Caco-2 (cell line): ENCODE data around the gene OR5H14. TPM values are rescaled to one million over a fixed set of nuclear protein-coding genes. Genes with fewer than 3 reads are reported as not detected.

Experiments used
- BruUV-seq: library from RNA; stranded (reverse); fragments of 400-500 nt; replicated peaks from 2 replicates; lab custom pipeline; 2021; lab: Mats Ljungman, UMichigan
- CTCF ChIA-PET: fragments of 300-600 bp; sonication (Branson Sonifier 250); formaldehyde crosslinking; loops from one replicate; lab custom pipeline; 2022; ENCODE audit warnings: antibody characterized with exemption; lab: Charles Lee
- POLR2A ChIA-PET: fragments of 300-600 bp; sonication (Branson Sonifier 250); formaldehyde crosslinking; loops from one replicate; lab custom pipeline; 2022; ENCODE audit warnings: antibody characterized with exemption; lab: Charles Lee
- DNase-seq, 2 experiments: peaks; one replicate each; pipeline versions ENCODE4 v3.0.0 to v3.0.0-alpha.2; 2020 to 2022
- H3K27me3 ChIP-seq: replicated peaks from 2 replicates; pipeline ENCODE4 v1.6.0; 2011; ENCODE audit warnings: low read length; ENCODE audit not compliant: control insufficient read depth, insufficient read depth
- H3K36me3 ChIP-seq: 2 replicates; pipeline ENCODE4 v1.5.1; 2011; ENCODE audit warnings: low read length; ENCODE audit not compliant: control insufficient read depth, insufficient read depth
- H3K4me1 ChIP-seq: fragments of 250-450 bp; sonication (Bioruptor Pico); 2 replicates; pipeline ENCODE4 v1.5.1; 2020; ENCODE audit warnings: mild to moderate bottlenecking
- H3K4me3 ChIP-seq: 2 replicates; pipeline ENCODE4 v1.5.1; 2011; ENCODE audit warnings: low read depth, mild to moderate bottlenecking, control low read depth, low read length
- H3K9me3 ChIP-seq: fragments of 250-450 bp; sonication (Bioruptor Pico); 2 replicates; pipeline ENCODE4 v1.5.1; 2020; ENCODE audit warnings: mild to moderate bottlenecking, moderate library complexity
- H3K27ac Mint-ChIP-seq: one replicate; pipeline ENCODE4 v1.8.0; 2022; ENCODE audit warnings: mixed read lengths; ENCODE audit not compliant: unreplicated experiment
- H3K27me3 Mint-ChIP-seq: one replicate; pipeline ENCODE4 v1.8.0; 2022; ENCODE audit warnings: mixed read lengths; ENCODE audit not compliant: insufficient read depth, unreplicated experiment
- H3K36me3 Mint-ChIP-seq: one replicate; pipeline ENCODE4 v1.8.0; 2022; ENCODE audit warnings: mild to moderate bottlenecking, mixed read lengths; ENCODE audit not compliant: insufficient read depth, unreplicated experiment
- H3K4me1 Mint-ChIP-seq: one replicate; pipeline ENCODE4 v1.8.0; 2022; ENCODE audit warnings: low read depth, mixed read lengths; ENCODE audit not compliant: unreplicated experiment
- H3K4me3 Mint-ChIP-seq: one replicate; pipeline ENCODE4 v1.8.0; 2022; ENCODE audit warnings: mild to moderate bottlenecking, moderate library complexity, mixed read lengths; ENCODE audit not compliant: unreplicated experiment
- H3K9me3 Mint-ChIP-seq: one replicate; pipeline ENCODE4 v1.8.0; 2022; ENCODE audit warnings: mixed read lengths; ENCODE audit not compliant: unreplicated experiment
- CTCF ChIP-seq, 2 experiments: fragments of 200-600 bp in 1 of 2; IDR thresholded peaks; 1 replicate in 1 of 2; 2 replicates in 1 of 2; pipeline versions ENCODE4 v1.5.1 to v1.8.0; 2011 to 2022; ENCODE audit warnings: antibody characterized with exemption in 1 of 2, control low read depth in 1 of 2, inconsistent platforms in 1 of 2, low read depth in 1 of 2, low read length in 1 of 2, mild to moderate bottlenecking in 1 of 2, moderate library complexity in 1 of 2; ENCODE audit not compliant: insufficient read depth in 1 of 2, severe bottlenecking in 1 of 2, unreplicated experiment in 1 of 2
- intact Hi-C: fragments of 100-400 bp; cut with micrococcal nuclease; formaldehyde crosslinking; loops from one replicate; pipeline ENCODE4 v1.10.0; 2022; ENCODE audit not compliant: unreplicated experiment
- total RNA-seq: library from RNA; stranded (reverse); gene quantifications from 2 replicates; pipeline ENCODE4 v1.2.3, GENCODE V29; 2022

OR5H14 gene
- total RNA-seq, 1 experiment from 2014 or later, result not detected

GRCh38 chr3:98166396-98166795 lies 19.1 kb downstream of the OR5H14 start, which contains the start of gene OR5H15:
OR5H15 (plus strand) TSS chr3:98166696; CDS start chr3:98168700, 2,004 bp downstream.
- H3K36me3 Mint-ChIP-seq, result no peaks in the 10 kb centered on the region
- no TSS peak for BruUV-seq
- Histone ChIP-seq H3K27me3 (no peaks in the 10 kb centered on the region), H3K36me3 (no peaks in the 10 kb centered on the region), H3K4me1 (no peaks in the 10 kb centered on the region), H3K4me3 (no peak within 1 kb of the TSS), H3K9me3 (no peaks in the 10 kb centered on the region)
- TF ChIP-seq CTCF (IDR thresholded peaks at IDR 0.05; ENCODE audit: insufficient read depth in 1 of 2, low read depth in 1 of 2, low read length in 1 of 2, severe bottlenecking in 1 of 2, unreplicated experiment in 1 of 2), result no peak
- POLR2A ChIA-PET, result no interaction called here
- H3K27me3 Mint-ChIP-seq, result no peaks in the 10 kb centered on the region
- intact Hi-C loops, result no loop called here
- no peaks in the 10 kb centered on the region for H3K9me3 Mint-ChIP-seq
- no peak for DNase-seq
- no peaks in the 10 kb centered on the region for H3K4me1 Mint-ChIP-seq
- H3K27ac Mint-ChIP-seq, result no peak within 1 kb of the TSS
- CTCF ChIA-PET, result no interaction called here
- no peak within 1 kb of the TSS for H3K4me3 Mint-ChIP-seq

GRCh38 chr3:98171071-98171470 lies 23.8 kb downstream of the OR5H14 start:
- H3K4me1 Mint-ChIP-seq, result no peaks in the 10 kb centered on the region
- H3K9me3 ChIP-seq, result no peaks in the 10 kb centered on the region
- BruUV-seq, result no TSS peak
- no peaks in the 10 kb centered on the region for H3K4me1 ChIP-seq
- intact Hi-C loops, result no loop called here
- no peaks in the 10 kb centered on the region for H3K36me3 ChIP-seq
- ChIA-PET CTCF (no interaction called here), POLR2A (no interaction called here)
- no peak for DNase-seq
- no peak overlapping the region for H3K4me3 ChIP-seq
- H3K36me3 Mint-ChIP-seq, result no peaks in the 10 kb centered on the region
- H3K9me3 Mint-ChIP-seq, result no peaks in the 10 kb centered on the region
- H3K27me3 ChIP-seq, result no peaks in the 10 kb centered on the region
- no peaks in the 10 kb centered on the region for H3K27me3 Mint-ChIP-seq
- H3K27ac Mint-ChIP-seq, result no peak overlapping the region
- TF ChIP-seq CTCF (IDR thresholded peaks at IDR 0.05; ENCODE audit: insufficient read depth in 1 of 2, low read depth in 1 of 2, low read length in 1 of 2, severe bottlenecking in 1 of 2, unreplicated experiment in 1 of 2), result no peak
- no peak overlapping the region for H3K4me3 Mint-ChIP-seq

- BruUV-seq, result no TSS peak
- H3K27ac Mint-ChIP-seq, result no peak overlapping the region
- H3K4me1 Mint-ChIP-seq, result no peaks in the 10 kb centered on the region
- H3K36me3 Mint-ChIP-seq, result no peaks in the 10 kb centered on the region
- no peaks in the 10 kb centered on the region for H3K4me1 ChIP-seq
- H3K9me3 Mint-ChIP-seq, result no peaks in the 10 kb centered on the region
- H3K9me3 ChIP-seq, result no peaks in the 10 kb centered on the region
- H3K4me3 Mint-ChIP-seq, result no peak overlapping the region
- no peak for TF ChIP-seq CTCF (IDR thresholded peaks at IDR 0.05; ENCODE audit: insufficient read depth in 1 of 2, low read depth in 1 of 2, low read length in 1 of 2, severe bottlenecking in 1 of 2, unreplicated experiment in 1 of 2)
- intact Hi-C loops, result no loop called here
- POLR2A ChIA-PET, result no interaction called here
- CTCF ChIA-PET, result no interaction called here
- H3K36me3 ChIP-seq, result no peaks in the 10 kb centered on the region
- H3K27me3 ChIP-seq, result no peaks in the 10 kb centered on the region
- no peaks in the 10 kb centered on the region for H3K27me3 Mint-ChIP-seq
- no peak overlapping the region for H3K4me3 ChIP-seq
- no peak for DNase-seq
Measured at GRCh38 chr3:98172621-98173020, 25.3 kb downstream of the OR5H14 start.
